Inferior parietal cortex (tissue), 1 donor: ENCODE results near the gene RNF183.
"Not testable (repeated sequence)": the region's sequence is repeated elsewhere in the genome, so short reads cannot be mapped to it uniquely, and the experiment has no call there.

Source experiments
- DNase-seq: peaks from one replicate; pipeline ENCODE4 v3.0.0-alpha.2; 2016; ENCODE audit errors: extremely low spot score

Gene RNF183

GRCh38 chr9:113274474-113275156 is 28.6 kb downstream of the RNF183 start:
- peak; percentile 85 for DNase-seq

DNA sequence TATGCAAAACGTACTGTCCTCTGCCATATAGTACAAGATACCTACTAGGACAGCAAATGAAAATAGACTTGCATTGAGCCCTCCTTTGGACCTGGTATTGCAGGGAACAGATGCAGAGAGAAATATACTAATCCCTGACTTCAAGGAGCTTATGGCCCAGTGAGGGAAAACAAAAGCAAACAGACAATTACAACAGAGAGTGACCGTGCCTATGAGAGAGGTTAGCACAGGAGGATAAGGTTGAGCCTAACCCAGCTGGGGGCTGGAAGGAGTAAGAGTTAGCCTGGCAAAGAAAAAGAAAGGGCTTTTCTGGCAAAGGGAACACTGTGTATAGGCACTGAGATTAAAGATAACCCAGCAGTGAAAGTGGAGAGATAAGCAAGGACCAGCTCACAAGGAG is 33.3 kb downstream of the RNF183 start:
- DNase-seq: no peak

- no peak for DNase-seq
Observed at GRCh38 chr9:113269355-113269754, 33.8 kb downstream of the RNF183 start.

DNA sequence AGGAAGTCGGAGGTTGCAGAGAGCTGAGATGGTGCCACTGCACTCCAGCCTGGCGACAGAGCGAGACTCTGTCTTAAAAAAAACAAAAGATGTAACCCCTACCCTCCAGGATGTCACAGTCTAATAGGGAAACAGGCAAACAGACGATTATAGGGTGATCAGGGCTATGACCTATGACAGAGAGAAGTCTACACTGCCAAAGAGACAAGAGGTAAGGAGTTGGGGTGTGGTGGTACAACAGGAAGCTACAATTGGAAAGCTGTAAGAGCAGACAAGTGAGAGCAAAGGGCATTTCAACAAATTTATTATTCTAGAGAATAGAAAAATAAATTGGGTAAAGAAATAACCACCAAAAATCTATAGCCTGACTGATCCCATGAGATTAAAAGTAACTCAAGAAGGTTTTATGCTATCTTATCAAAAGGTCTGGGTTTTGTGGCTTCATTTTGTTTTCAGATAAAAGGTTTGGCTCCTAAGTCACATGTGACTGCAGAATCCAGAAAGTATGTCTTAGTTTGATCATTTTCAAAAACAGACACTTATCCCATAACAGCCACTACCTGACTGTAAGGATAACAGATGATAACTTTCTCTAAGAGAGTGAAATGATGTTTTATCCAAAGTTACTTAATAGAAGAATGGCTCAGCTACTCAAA is 35.1 kb downstream of the RNF183 start:
- DNase-seq: no peak

- DNase-seq: no peak
Observed at GRCh38 chr9:113266174-113266573, 37.0 kb downstream of the RNF183 start.

GRCh38 chr9:113261917-113262671 is 41.1 kb downstream of the RNF183 start:
- no peak for DNase-seq

DNA sequence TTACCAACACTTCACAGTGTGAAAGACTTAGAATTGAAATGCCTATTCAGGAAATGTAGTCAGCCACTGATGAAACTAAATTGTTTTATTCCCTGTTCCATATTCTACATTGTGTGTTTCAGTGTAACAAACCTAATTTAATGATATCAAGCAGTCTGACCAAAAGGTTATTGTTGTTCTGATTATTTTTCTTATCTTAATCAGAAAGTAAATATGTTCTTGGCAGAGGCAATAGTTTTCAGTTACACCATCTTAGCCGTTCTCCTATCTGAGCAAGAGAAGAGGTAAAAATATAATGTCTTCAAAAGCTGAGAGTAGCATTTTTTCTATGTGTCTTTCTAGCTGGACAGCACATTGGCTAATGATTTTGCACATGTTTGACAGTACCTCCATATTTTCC is 44.9 kb downstream of the RNF183 start:
- no peak for DNase-seq

- no peak for DNase-seq
Observed at GRCh38 chr9:113257863-113258262, 45.3 kb downstream of the RNF183 start.

GRCh38 chr9:113255438-113255837 is 47.7 kb downstream of the RNF183 start:
- DNase-seq: no peak

GRCh38 chr9:113254991-113255390 is 48.2 kb downstream of the RNF183 start:
- DNase-seq: no peak

GRCh38 chr9:113250807-113251206 is 52.4 kb downstream of the RNF183 start:
- no peak for DNase-seq

GRCh38 chr9:113249661-113250060 is 53.5 kb downstream of the RNF183 start:
- DNase-seq: not testable (repeated sequence)

GRCh38 chr9:113247640-113248039 is 55.5 kb downstream of the RNF183 start:
- DNase-seq: no peak
